RWPE2 (cell line): ENCODE measurements around the gene COL27A1.

Experiments
- ATAC-seq: fragments of 200-7000 bp; cut with Tn5 transposase; 3 replicates; pipeline ENCODE4 v1.9.1; 2021; ENCODE audit warnings: low read depth
- DNase-seq: peaks from one replicate; pipeline ENCODE4 v3.0.0-alpha.2; 2020; ENCODE audit warnings: low spot score
- H3K27ac ChIP-seq: fragments of 450-650 bp; 2 replicates; pipeline ENCODE4 v1.5.1; 2017; ENCODE audit warnings: mild to moderate bottlenecking; ENCODE audit not compliant: poor library complexity, severe bottlenecking
- H3K27me3 ChIP-seq: fragments of 250-450 bp; sonication (Bioruptor Pico); 2 replicates; pipeline ENCODE4 v1.5.1; 2021; ENCODE audit warnings: mild to moderate bottlenecking, moderate library complexity; ENCODE audit not compliant: insufficient read depth, poor library complexity, severe bottlenecking
- H3K36me3 ChIP-seq: fragments of 250-450 bp; sonication (Bioruptor Pico); 2 replicates; pipeline ENCODE4 v1.5.1; 2020; ENCODE audit warnings: low read depth, mild to moderate bottlenecking, moderate library complexity
- H3K4me1 ChIP-seq: fragments of 250-450 bp; sonication (Bioruptor Pico); 2 replicates; pipeline ENCODE4 v1.5.1; 2021; ENCODE audit warnings: mild to moderate bottlenecking, moderate library complexity; ENCODE audit not compliant: insufficient read depth, poor library complexity, severe bottlenecking
- H3K4me3 ChIP-seq: fragments of 250-450 bp; sonication (Bioruptor Pico); 2 replicates; pipeline ENCODE4 v1.5.1; 2021; ENCODE audit warnings: mild to moderate bottlenecking, moderate library complexity; ENCODE audit not compliant: severe bottlenecking
- H3K9me3 ChIP-seq: fragments of 250-450 bp; sonication (Bioruptor Pico); 2 replicates; pipeline ENCODE4 v1.5.1; 2021; ENCODE audit warnings: mild to moderate bottlenecking, moderate library complexity; ENCODE audit not compliant: severe bottlenecking
- TF ChIP-seq, protein P1 (sequence below): fragments of 450-650 bp; IDR thresholded peaks from one replicate; pipeline ENCODE4 v1.5.1; 2017; ENCODE audit warnings: mild to moderate bottlenecking, moderate library complexity; ENCODE audit not compliant: poor library complexity, severe bottlenecking

Gene COL27A1

DNA sequence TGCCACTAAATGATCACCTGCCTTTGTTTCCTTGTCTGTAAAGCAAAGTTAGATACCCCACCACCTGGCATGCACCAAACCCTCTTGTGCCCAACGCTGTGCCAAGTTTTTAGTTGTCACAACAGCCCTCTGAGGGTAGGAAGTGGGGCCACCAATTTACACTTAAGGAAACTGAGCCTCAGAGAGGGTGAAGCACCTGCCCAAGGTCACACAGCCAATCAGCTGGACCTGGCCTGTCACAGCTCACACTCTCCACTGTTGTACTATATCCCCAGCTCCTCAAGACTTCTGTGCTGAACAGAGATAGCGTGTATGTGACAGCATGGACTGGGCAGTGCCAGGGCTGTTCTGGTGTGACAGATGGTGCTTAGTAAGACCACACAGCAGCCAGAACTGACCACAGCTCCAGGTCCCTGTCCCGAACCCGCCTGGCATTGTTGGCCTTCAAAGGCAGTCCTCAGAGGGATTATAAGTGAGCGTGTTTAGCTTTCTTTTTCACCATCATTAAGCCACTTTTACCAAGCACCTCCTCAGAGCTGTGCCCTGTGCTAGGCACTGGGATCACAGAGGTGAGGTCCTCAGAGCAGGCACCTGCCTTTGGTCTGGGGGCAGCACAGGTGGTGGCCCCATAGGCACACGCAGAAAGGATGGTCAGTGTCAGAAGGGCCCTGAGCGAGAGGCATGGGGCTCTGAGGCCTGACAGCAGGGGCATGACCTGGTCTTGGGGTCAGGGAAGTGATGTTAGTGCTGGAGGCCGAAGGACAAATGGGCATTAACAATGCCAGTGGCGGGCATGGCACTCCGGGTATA is 71.1 kb downstream of the COL27A1 start:
- Histone ChIP-seq H3K27me3 (no peaks in the 10 kb centered on the region), H3K4me1 (peaks cover 25% of the 10 kb centered on the region)

DNA sequence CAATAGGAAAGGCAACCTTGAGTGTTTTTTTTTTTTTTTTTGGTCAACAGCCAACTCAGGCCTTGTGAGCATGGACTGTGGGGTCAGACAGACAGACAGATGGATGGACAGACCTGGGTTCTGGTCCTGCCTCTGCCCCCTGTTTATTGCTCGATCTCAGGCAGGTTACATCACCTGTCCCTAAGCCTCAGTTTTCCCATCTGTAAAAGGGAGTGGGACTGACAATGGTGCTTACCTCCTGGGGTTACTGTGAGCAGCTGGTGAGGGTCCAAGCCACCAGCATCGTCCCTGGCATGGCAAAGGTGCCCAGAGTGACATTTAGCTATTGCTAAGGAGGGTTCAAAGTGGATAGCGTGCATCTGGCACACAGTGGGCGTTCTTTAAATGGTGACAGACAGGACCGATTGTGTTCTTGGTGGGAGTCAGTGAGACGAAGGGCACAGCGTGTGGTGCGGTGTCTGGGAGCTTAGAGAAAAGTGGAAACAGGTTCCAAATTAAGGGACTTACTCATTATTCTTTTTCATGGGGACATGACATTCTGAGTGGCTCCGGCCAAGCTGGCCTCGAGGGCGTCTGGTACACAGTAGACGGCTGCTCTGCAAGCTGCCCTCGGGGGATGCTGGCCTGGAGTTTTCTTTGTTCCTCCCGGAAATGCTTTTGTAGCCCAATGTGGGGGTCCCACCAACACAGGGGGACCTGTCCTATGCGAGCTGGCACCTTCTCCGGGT is 72.1 kb downstream of the COL27A1 start:
- H3K36me3 ChIP-seq: peaks cover 3% of the 10 kb centered on the region; the same call in 1 of the 2 replicates
- TF ChIP-seq, protein P1, sequence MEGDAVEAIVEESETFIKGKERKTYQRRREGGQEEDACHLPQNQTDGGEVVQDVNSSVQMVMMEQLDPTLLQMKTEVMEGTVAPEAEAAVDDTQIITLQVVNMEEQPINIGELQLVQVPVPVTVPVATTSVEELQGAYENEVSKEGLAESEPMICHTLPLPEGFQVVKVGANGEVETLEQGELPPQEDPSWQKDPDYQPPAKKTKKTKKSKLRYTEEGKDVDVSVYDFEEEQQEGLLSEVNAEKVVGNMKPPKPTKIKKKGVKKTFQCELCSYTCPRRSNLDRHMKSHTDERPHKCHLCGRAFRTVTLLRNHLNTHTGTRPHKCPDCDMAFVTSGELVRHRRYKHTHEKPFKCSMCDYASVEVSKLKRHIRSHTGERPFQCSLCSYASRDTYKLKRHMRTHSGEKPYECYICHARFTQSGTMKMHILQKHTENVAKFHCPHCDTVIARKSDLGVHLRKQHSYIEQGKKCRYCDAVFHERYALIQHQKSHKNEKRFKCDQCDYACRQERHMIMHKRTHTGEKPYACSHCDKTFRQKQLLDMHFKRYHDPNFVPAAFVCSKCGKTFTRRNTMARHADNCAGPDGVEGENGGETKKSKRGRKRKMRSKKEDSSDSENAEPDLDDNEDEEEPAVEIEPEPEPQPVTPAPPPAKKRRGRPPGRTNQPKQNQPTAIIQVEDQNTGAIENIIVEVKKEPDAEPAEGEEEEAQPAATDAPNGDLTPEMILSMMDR: no peak
- peaks cover 25% of the 10 kb centered on the region for H3K4me1 ChIP-seq
- no peaks in the 10 kb centered on the region for H3K9me3 ChIP-seq
- H3K4me3 ChIP-seq: no peak overlapping the region
- H3K27me3 ChIP-seq: no peaks in the 10 kb centered on the region
- DNase-seq (no peak), ATAC-seq (no peak)
- no peak overlapping the region for H3K27ac ChIP-seq

More for the DNA sequence above, 71.1 kb downstream of the COL27A1 start:
- peaks cover 3% of the 10 kb centered on the region; the same call in 1 of the 2 replicates for H3K36me3 ChIP-seq
- no peak overlapping the region for H3K4me3 ChIP-seq
- H3K27ac ChIP-seq: peak overlapping the region; percentile 87
- TF ChIP-seq, protein P1: no peak
- H3K9me3 ChIP-seq: no peaks in the 10 kb centered on the region
- no peak for ATAC-seq
- DNase-seq: no peak

DNA sequence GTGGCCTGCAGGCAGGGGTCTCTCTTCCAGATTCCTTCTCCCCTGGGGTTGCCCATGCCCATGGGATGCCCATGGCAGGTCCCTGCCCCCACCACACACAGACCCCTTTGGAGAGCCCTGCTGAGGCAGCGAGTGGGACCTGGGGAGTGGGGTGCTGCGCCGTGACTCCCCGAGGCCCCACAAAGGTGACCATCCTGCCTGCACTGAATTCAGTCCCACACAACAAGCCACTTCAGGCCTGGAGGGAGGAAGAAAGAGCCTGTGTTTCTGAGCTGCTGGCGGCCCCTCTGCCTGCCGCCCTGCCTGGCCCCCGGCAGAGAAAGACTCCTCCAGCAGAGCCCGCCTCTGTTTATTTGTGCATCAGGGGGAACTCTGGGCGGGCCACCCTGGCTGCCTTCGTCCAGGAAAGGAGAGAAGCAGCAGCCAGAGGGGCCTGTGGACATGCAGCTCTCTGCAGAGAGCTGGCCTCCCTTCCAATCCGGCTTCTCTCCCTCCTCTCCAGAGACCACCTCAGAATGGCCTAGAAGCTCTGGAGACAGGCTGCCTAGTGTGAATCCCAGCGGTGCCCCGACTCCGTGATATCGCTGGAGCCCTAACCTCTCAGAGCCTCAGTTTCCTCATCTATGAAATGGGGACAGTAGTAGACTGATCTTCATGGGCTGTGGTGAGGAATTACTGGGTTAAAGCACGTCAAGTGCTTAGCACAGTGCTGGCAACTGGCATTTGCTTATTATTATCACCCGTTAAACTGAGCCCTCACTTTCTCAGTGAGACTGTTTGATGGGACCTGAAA is 72.9 kb downstream of the COL27A1 start:
- peaks cover 3% of the 10 kb centered on the region; the same call in 1 of the 2 replicates for H3K36me3 ChIP-seq
- H3K27ac ChIP-seq: no peak overlapping the region
- H3K27me3 ChIP-seq: no peaks in the 10 kb centered on the region
- H3K9me3 ChIP-seq: no peaks in the 10 kb centered on the region
- H3K4me3 ChIP-seq: no peak overlapping the region
- ATAC-seq (no peak), DNase-seq (no peak)
- TF ChIP-seq, protein P1: no peak
- H3K4me1 ChIP-seq: peaks cover 25% of the 10 kb centered on the region

DNA sequence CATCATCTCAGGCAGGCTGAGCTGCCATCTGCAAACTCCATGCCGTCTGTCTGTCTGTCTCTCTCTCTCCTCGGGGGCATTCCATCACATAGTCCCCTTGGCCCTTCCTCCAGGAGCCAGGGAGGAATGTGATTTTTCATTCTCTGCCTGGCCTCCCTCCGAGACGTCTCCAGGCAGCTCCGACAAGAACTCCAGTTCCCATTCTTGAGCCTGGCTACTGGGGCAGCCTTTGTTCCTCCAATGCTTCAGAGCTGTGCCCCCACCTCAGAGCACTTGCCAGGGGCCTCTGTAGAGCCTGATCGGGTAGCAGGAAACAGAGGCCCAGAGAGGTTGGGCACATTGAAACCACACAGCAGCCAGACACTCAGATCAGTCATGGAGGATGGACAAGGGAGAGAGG is 74.0 kb downstream of the COL27A1 start:
- Histone ChIP-seq H3K4me1 (peaks cover 16% of the 10 kb centered on the region), H3K36me3 (peaks cover 3% of the 10 kb centered on the region; the same call in 1 of the 2 replicates), H3K27ac (no peak overlapping the region), H3K4me3 (no peak overlapping the region), H3K27me3 (no peaks in the 10 kb centered on the region), H3K9me3 (no peaks in the 10 kb centered on the region)
- no peak for ATAC-seq
- no peak for DNase-seq
- TF ChIP-seq, protein P1: no peak
